Eye (tissue), 1 donor: Measurements from ENCODE around the gene FANK1.
"Not testable (repeated sequence)": the region's sequence is repeated elsewhere in the genome, so short reads cannot be mapped to it uniquely, and the experiment has no call there.

Experiments
- DNase-seq: peaks from one replicate; pipeline ENCODE4 v3.0.0-alpha.2; 2015

Gene FANK1

GRCh38 chr10:125892402-125892801 lies 4.0 kb upstream of the FANK1 start:
- not testable (repeated sequence) for DNase-seq

- DNase-seq: not testable (repeated sequence)
Measured at GRCh38 chr10:125894176-125894575, 2.2 kb upstream of the FANK1 start.

- DNase-seq: peak; percentile 85
Measured at GRCh38 chr10:125895130-125896087, 955 bp upstream of the FANK1 start.

GRCh38 chr10:125897317-125897716 lies 953 bp downstream of the FANK1 start:
- not testable (repeated sequence) for DNase-seq

- not testable (repeated sequence) for DNase-seq
Measured at GRCh38 chr10:125900963-125901362, 4.6 kb downstream of the FANK1 start.

GRCh38 chr10:125903135-125903640 lies 6.8 kb downstream of the FANK1 start:
- not testable (repeated sequence) for DNase-seq

GRCh38 chr10:125905069-125905994 lies 9.0 kb downstream of the FANK1 start:
- not testable (repeated sequence) for DNase-seq

GRCh38 chr10:125907598-125907997 lies 11.2 kb downstream of the FANK1 start:
- DNase-seq: not testable (repeated sequence)

- DNase-seq: not testable (repeated sequence)
Measured at GRCh38 chr10:125908813-125909212, 12.4 kb downstream of the FANK1 start.

GRCh38 chr10:125909491-125909890 lies 13.1 kb downstream of the FANK1 start:
- not testable (repeated sequence) for DNase-seq

- no peak for DNase-seq
Measured at GRCh38 chr10:125911145-125911544, 14.8 kb downstream of the FANK1 start.

GRCh38 chr10:125911990-125912389 lies 15.6 kb downstream of the FANK1 start:
- no peak for DNase-seq

GRCh38 chr10:125913277-125913676 lies 16.9 kb downstream of the FANK1 start:
- not testable (repeated sequence) for DNase-seq

- no peak for DNase-seq
Measured at GRCh38 chr10:125916977-125917376, 20.6 kb downstream of the FANK1 start.

- DNase-seq: not testable (repeated sequence)
Measured at GRCh38 chr10:125917704-125918361, 21.5 kb downstream of the FANK1 start.

- not testable (repeated sequence) for DNase-seq
Measured at GRCh38 chr10:125921643-125922306, 25.4 kb downstream of the FANK1 start.

GRCh38 chr10:125925262-125925834 lies 29.0 kb downstream of the FANK1 start:
- no peak for DNase-seq

GRCh38 chr10:125926247-125926646 lies 29.9 kb downstream of the FANK1 start:
- DNase-seq: no peak

- not testable (repeated sequence) for DNase-seq
Measured at GRCh38 chr10:125927265-125927664, 30.9 kb downstream of the FANK1 start.

GRCh38 chr10:125928928-125929585 lies 32.7 kb downstream of the FANK1 start:
- no peak for DNase-seq

GRCh38 chr10:125929618-125930017 lies 33.3 kb downstream of the FANK1 start:
- no peak for DNase-seq
